Stimulated activated CD4-positive, alpha-beta T cell treated with anti-CD3 and anti-CD28 coated beads, Interleukin-4, amount 100 ng/mL, for 48 hours (primary cell): ENCODE results near the gene DAB1.

Source experiments
- DNase-seq, 2 donors: peaks; one replicate each; pipeline ENCODE4 v3.0.0-alpha.2; 2020; ENCODE audit warnings: low read depth in 2 of 2

DAB1 gene

DNA sequence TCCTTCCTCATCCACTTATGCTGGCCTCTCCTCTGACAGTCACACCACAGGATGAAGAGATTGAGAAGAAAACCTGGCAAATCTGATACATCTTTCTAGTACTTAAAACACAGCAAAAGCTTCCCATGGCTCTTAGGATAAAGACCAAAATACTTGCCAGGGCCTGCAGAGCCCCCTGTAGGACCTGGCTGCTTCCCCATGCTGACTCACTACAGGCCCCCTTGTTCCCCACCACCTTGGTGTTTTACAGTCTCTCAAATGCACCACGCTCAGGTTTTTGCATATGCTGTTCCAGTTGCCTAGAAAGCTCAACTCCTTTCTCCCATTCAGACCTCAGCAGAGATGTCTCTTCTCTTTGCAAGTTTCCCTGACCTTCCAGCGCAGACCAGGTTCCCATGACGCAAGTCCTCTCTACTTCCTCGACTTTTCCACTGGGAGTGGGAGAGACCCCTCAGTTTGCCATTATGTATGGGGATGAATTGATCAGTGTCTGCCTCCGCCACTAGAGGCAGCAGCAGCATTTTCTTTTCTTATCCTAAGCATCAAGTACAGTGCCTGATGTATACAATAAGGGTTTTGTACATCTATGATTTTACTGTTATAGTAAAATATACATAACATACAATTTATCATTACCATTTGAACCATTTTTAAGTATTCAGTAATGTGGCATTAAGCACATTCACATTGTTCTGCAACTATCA lies 344.3 kb downstream of the DAB1 start:
- DNase-seq = no peak

DNA sequence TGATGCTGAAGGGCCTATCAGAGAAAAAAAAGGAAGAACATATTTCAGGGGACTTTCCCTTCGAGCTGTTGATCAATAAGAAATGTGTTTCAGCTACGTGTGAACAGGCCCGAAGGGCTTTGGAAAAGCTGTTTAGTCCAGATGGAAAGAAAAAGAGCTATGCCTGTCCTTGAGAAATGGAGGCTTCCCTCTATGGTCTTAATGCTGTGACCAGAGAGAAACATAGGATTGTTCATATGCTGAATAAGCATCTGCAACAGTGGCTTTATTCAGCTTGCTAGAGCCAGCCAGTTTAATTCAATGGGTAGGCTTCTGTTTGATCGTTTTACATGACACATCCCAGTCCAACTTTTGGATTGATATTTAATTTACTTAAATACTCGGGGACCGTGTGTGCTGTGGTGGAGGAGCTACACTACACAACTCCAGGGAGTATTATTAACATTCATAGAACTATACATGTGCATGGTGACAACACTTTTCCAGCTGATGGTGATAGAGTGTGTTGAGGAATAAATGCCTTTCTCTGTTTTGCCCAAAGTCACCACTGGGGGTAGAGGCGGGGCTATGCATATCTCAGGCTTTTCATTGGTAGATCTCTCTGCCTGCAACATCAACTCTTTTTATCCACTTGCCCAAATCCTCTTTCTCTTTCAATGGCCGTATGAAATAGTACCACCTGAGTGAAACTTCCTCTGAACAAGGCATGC lies 351.3 kb downstream of the DAB1 start:
- DNase-seq = no peak

DNA sequence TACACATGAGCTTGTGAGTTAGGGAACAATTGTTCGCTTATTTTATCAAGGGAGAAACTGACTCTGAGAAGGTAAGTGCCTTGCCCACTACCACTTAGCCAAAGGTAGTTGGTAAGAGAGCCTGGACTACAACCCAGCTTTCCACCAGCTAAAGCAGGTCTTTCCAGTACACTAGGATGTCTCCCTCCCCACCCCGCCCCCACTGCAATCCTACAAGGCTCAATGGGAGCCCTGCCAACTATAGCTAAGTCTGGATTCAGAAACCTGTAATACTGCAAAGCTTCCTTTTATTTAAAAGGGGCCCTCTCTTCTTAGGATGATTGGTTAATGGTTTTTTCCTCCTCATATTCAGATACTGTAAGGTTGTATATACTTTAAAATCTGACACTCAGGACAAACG lies 356.0 kb downstream of the DAB1 start:
- no peak for DNase-seq

DNA sequence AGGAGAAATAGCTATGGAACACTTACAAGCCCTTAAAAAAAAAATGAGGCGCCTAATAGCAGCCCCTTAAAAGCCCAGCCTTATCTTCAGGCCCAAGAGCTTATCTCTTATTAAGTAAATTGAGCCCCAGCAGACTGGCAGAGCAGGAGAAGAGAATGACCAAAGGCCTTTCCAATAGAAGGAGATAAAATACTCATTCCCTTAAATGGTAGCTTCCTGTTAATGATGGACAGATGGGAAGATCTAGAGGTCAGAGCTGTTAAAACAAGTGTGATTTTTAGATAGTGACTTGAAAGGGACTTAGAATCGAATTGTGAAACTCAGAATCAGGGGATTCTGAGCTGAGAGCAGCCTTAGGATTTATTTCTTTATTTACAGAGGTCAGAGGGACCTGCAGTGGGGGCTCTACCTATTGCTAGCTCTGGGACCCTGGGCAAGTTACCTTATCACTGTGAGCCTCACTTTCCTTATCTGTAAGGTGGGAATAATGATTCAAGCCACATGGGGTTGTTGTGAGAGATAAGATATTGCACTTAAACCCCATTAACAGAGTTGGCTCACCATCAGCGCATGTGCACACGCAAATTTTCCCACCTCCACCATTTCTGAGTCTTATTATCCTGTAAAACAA lies 356.8 kb downstream of the DAB1 start:
- no peak for DNase-seq

DNA sequence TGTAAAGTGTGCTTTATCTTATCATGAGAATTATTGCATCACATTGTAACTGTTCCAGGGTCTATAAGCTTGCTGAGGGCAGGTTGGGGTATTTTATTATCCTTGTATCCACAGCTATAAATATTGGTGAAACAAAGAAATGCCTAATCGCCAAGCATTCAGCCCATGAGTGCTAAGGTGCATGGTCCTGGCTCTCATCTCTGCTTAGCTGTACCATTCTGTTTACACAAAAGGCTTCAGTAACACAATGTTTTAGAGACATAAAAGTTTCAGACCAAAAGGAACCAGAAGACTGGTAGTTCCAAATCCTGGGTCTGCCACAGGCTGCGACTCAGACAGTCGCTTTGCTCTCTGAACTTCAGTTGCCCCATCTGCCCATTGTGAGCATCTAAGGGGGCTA lies 358.4 kb downstream of the DAB1 start:
- no peak for DNase-seq

DNA sequence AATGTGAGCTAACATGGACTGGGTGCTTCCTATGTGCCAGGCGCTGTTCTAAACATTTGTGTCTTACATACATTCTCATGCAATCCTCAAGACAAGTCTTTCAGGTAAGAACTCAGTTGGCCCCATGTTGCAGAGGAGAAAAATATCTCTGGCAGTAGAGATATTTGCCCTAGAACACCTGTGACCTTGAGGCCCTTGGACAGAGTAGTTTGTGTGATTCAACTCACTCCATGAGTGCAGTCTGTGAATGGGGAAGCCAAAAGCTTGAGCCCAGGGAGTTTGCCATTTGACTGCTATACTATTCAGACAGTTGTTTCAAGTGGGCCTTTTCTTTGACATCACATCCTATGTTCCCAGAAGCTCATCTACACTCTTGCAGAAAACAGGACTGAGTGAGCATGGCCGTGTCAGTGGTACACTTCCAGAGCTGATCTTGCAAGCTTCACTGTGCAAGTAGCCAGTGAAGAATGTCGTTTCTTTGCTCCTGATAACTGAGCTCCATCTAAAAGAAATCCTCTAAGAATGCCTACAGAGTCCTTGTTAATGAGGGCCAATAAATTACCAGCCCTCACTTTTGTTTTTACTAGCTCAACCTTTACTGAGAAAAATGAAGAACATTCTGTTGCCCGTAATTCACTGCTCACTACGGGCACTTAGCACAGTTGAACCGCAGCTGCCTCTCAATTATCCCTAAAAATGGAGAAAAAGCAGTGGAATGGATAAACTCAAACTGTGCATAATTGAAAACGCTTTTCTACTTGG lies 359.3 kb downstream of the DAB1 start:
- no peak for DNase-seq

DNA sequence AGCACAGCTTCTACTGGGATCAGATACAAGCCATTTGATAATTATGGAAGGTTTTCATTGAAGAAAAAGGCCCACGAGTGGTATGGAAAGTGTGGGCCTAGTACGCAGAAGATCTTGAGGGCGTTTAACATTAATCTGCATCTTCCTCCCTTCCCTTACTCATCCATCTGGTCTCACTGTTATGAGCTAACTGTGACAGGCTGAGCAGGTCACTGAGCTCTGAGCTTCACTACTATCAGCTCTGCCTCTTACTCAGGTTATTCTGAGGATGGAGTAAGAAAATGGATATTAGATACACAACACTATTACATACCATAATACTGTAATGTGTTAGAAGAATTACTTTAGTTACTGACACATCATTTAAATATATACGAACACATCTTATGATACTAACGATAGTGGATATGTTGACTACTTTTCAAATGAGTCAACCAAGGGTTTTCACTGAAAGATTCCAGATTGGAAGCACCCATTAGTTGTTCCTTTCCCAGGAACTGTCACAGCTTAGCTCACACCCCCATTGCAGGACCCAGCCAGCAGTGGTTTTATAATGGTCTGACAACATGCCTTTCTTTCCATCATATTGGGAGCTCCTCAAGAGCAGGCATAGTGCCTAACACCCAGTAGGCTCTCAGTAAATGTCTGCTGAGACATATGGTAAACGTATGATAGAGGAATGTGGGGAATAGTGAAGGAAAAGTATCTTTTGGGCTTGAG lies 360.3 kb downstream of the DAB1 start:
- DNase-seq = no peak

DNA sequence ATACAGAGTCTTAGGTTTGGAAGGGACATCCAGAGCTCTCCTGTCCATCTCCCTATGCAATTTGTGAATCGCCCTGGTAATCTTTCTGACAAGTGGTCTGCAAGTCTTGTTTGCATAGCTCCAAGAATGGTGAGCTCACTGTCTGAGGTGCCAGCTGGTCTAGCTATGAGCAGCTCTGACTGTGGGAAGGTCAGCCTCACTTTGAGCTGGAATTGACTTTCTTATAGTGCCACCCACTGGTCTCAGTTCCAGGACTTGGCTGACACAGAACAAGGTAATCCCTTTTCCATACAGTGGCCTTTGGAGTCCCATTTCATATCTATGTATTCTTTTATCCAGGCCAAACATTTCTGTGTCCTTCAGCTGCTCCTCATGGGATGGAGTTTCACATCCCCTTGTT lies 362.5 kb downstream of the DAB1 start:
- no peak for DNase-seq

DNA sequence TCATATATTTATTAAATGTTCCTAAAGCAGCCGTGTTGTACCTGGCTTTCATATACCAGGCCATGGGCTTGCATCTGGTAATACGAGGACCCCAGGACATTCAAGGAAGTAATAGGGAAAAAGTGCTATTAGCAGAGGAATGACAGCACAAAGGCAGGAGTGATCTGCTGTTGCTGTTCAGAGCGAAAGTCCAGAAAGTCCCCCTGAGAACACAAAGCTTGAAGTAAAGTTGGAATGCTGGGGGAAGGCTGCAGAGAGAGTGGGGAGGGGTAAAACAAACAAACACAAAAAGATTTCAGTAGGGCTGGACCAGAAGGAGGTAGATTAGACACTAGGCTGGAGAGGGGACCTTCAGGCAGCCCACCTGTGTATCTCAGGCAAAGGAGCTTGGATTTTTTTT lies 363.4 kb downstream of the DAB1 start:
- DNase-seq = no peak

DNA sequence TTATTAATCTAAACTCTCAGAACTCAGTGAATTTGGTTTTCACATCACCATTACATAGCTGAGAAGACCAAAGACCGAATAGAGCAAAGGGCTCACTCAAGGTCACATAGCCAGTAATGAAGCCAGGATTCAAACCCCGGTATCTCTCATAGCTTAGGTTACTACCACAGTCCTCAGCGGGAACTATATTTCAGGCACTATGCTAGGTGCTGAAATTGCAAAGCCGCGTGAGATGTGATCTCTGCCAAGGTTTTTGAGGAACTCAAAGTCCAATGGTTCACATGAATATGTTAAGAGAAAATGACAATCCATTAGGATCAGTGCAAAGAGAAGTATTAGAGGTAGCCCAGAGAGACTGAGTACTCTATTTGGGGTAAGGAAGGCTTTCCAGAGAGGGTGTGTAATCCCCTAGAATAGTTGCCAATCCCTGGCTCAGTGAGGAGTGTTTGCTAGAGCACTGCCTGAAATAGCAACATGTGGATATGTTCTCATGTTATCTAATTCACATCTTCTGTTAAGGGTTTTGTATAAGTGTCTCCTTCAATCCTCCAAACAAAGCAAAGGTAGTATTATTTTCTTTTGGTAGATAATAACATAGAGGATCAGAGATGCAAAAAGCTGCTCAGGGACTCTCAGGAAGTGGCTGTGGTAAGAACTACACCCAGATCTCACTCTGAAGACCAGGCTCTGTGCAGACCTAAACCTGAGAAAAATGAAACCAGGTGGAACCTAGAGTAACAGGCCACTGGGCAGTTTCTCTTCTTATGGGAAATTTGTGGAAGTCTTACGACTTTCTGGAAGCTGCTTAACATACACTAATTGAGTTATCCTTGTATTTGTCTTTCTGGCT lies 365.0 kb downstream of the DAB1 start:
- DNase-seq = no peak

DNA sequence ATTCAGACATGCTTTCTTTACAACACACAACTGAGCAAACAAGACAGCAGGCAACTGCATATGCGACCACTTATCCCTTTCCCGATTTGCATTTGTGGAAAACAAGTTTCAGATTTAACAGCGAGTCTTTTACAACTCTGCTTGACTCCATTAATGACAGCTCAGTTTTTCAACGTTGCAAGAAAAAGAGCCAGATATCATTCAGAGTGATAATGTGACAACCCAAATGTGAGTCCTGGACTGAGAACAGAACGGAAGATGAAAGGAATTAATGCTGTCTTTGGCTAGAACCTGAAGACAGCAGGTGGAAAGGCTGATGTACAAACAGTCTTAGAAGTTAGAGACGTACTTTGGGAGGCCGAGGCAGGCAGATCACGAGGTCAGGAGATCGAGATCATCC lies 375.0 kb downstream of the DAB1 start:
- no peak for DNase-seq

DNA sequence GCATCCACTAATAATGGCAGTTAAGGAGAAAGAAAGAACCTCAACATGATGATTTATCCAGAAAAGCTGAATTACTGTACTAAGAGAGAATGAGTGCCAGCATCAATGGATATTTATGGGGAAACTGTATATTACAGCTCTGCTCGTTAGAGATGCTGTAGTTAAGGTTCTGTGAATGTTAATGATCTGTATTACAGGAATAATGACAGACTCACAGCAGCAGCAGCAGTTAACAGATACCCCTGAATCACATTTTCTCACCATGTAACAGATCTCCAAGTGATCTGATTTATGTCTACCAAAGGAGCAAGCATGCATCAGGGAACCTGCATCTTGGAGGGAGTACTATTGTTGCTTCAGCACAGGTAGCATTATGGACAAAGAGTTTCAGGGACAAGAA lies 377.4 kb downstream of the DAB1 start:
- no peak for DNase-seq

DNA sequence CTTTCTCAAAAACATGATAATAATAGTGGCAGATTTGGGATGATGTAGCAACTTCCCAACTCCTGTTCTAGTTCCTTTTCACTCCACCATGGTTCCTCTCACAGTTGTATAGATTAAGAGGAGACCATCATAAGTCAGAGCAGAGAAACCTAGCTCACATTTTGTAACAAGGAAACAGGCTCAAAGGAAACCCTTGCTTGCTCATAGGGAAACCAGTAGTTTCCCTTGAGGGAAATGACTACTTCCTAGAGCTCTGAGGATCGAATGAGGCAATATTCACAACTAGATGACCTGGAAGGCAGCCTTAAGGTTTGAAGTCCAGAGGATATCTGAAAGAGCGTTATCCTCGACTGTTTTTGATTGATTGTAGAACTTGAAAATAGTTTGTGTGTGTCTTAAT lies 382.0 kb downstream of the DAB1 start:
- no peak for DNase-seq

DNA sequence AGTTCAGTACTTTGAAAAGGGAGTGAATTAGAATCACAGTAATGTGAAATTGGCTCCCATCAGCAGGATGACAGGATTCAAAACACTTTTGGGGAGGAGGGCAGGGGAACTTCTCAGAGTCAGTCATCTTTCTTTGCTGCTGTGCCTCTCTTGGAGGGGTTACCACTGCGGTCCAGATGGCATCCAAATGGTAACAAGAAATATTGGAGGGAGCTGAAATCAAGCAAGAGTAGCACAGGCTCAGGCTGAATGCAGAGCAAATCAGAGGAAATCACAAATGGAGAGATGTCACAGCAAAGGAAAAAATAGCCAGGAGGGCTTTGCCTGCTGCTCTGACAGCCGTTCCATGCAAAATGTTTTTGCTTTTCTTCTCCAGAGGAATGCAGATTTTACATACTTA lies 383.0 kb downstream of the DAB1 start:
- DNase-seq = no peak

DNA sequence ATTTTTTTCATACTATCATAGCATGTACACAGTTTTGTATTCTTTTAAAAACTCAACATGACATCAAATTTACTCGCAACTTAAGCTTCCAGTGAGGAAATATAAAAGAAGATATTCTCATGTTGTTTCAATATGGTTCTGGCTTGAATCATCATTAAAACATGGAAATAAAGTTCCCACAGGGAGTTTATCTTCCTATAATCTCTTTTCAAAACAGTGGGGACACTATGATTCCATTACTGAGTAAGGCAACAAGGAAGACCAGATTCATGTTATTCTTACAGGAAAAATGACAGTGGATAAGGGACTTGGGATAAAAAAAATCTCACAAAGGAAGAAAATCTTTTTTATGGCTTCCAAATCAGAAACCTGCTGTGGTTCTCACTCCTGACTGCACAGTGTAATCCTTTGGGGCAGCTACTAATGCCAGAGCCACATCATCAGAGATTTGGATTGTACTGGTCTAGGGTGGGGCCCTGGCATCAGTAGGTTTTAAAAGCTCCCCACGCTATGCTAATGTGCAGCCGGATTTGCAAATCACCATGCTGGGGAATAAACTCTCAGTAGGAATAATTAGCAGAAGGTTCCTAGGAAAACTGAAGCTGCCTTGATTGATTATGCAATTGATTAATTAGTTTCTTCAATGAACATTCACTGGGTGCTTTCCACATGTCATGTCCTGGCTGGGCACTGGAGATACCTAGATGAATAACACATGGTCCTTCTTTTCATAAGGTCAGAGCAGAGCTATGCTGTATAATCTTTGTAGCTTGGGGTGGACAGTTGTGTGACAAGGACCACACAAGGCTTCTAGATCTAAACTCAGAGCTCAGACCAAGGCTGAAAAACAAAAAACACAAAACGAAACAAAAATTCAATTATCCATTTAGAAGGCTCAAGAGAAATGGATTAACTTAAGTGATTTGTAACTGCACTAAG lies 386.9 kb downstream of the DAB1 start:
- no peak for DNase-seq

DNA sequence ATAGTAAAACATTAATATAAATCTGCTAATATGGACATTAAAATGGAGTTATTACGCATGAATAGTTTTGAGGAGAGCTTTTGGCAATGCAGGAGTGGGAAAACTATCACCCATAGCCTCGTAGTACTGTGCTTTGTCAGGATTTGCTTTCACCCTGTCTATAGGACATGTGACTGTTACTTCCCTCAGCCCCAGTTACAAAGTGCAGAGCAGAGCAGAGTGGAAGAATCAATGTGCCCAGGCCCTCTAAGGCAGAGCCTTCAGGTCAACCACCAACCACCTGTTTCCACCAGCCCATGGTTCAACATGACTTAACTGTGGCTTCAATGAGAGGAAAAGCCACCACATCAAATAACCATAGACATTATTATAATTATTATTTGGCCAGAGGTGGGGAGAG lies 389.1 kb downstream of the DAB1 start:
- no peak for DNase-seq

DNA sequence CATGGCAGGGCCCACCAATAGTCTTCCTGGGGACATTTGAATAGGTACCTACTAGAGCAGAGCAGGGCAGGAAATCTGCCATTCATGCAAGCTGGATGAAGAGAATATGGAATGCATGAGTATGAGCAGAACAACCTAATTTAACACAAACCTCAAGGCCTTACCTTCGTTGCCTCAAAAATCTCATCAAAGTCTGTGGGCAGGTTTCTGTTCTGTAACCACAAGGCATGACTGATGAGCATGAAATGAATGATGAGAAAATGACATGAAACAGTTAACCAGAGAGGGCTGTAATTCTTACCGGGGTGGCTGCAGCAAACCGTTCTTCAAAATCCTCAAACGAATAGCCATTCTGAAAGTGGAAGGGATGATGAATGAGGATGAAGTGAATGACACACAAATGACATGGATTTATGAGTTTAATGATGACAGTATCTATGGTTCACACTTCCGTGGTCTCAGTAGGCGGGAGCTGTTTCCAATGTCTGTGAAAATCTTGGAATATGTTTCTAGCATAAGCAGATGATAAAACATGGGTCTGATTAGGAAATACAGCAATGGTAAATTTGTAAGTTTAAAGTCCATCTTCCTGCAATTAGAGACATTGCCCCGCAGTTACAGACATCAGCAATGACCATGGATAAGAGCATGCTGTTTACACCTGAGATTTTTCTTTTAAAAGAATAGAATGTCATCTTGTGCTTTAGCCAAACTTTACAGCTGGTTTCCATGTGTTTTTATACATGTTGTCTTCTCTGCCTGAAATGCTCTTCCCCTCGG lies 390.4 kb downstream of the DAB1 start:
- DNase-seq = no peak

DNA sequence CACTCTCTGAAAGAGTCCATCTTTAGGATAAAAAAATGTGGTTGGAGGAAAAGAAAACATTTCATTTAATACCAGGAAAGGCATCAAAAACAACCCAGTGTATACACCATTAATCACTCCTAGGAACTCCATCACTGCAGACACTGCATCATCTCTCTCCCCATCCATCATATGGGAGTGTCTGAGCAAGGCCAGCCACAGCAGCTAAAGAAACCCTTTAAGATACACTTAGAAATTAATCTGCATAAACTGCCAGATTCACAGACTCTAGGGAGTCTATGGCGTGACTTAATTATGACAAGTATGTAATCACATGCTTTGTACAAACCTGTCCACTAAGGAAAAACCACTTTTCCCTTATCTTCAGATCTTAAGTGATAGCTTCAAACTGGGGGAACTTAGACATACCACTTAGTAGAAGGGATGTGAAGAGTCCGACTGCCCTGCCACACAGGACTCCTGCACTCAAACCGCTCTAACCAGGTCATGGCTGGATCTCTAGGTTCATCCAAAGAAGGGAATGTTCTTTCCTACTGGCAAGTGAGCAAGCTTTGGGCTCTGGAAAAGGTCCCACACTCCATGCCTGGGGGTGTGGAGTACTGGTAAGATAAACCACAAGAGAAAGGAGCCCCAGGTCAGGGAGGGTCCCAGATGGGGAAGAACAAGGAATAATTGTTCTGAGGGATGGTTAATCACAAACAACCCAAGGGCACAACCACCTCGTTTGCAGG lies 397.1 kb downstream of the DAB1 start:
- DNase-seq = no peak
